WTC11 (cell line): ENCODE data around the gene NUPR1. TPM values are rescaled to one million over a fixed set of nuclear protein-coding genes. Genes with fewer than 3 reads are reported as not detected.

Experiments used
- ATAC-seq: fragments of 200-7000 bp; cut with Tn5 transposase; 2 replicates; pipeline ENCODE4 v1.10.0; 2021; ENCODE audit warnings: mild to moderate bottlenecking, moderate library complexity
- CTCF ChIA-PET: fragments of 300-600 bp; sonication (Branson Sonifier 250); formaldehyde crosslinking; loops from one replicate; lab custom pipeline; 2021; ENCODE audit warnings: antibody characterized with exemption; lab: Charles Lee
- POLR2A ChIA-PET: fragments of 350-600 bp; sonication (Branson Sonifier 250); formaldehyde crosslinking; loops from one replicate; lab custom pipeline; 2021; ENCODE audit warnings: antibody characterized with exemption; lab: Charles Lee
- DNase-seq: peaks from one replicate; pipeline ENCODE4 v3.0.0; 2021; ENCODE audit warnings: low spot score
- H3K27ac Mint-ChIP-seq: 2 replicates; pipeline ENCODE4 v1.8.0; 2021; ENCODE audit warnings: mixed read lengths
- H3K27me3 Mint-ChIP-seq: 2 replicates; pipeline ENCODE4 v1.8.0; 2021; ENCODE audit warnings: low read depth, mild to moderate bottlenecking, moderate library complexity, mixed read lengths
- H3K36me3 Mint-ChIP-seq: 2 replicates; pipeline ENCODE4 v1.8.0; 2021; ENCODE audit warnings: mixed read lengths
- H3K4me1 Mint-ChIP-seq: 2 replicates; pipeline ENCODE4 v1.8.0; 2022; ENCODE audit warnings: mixed read lengths
- H3K4me3 Mint-ChIP-seq: 2 replicates; pipeline ENCODE4 v1.8.0; 2021; ENCODE audit warnings: mild to moderate bottlenecking, moderate library complexity, mixed read lengths
- H3K9me3 Mint-ChIP-seq: 2 replicates; pipeline ENCODE4 v1.8.0; 2021; ENCODE audit warnings: mixed read lengths
- AR ChIP-seq: fragments of 250-450 bp; sonication (Bioruptor Pico); IDR thresholded peaks from 2 replicates; pipeline ENCODE4 v1.9.0; 2021; ENCODE audit warnings: mild to moderate bottlenecking
- ATF3 ChIP-seq: sonication (generic); formaldehyde crosslinking; conservative IDR thresholded peaks from 2 replicates; pipeline ENCODE4 v1.8.1; 2022; ENCODE audit warnings: mild to moderate bottlenecking, missing genetic modification reagents
- CBFB ChIP-seq: sonication (generic); formaldehyde crosslinking; IDR thresholded peaks from 2 replicates; pipeline ENCODE4 v1.8.1; 2022; ENCODE audit warnings: mild to moderate bottlenecking, low read depth, missing genetic modification reagents
- ETV6 ChIP-seq: sonication (generic); formaldehyde crosslinking; IDR thresholded peaks from 2 replicates; pipeline ENCODE4 v1.8.1; 2022; ENCODE audit warnings: mild to moderate bottlenecking, missing genetic modification reagents
- FOXK1 ChIP-seq: sonication (generic); formaldehyde crosslinking; IDR thresholded peaks from 2 replicates; pipeline ENCODE4 v1.8.0; 2022; ENCODE audit warnings: mild to moderate bottlenecking, moderate library complexity, missing genetic modification reagents
- GRHL2 ChIP-seq: fragments of 250-450 bp; sonication (Bioruptor Pico); IDR thresholded peaks from 2 replicates; pipeline ENCODE4 v1.8.0; 2022; ENCODE audit warnings: mild to moderate bottlenecking, moderate library complexity; ENCODE audit not compliant: insufficient replicate concordance, severe bottlenecking
- GTF2I ChIP-seq: fragments of 250-450 bp; sonication (Bioruptor Pico); conservative IDR thresholded peaks from 2 replicates; pipeline ENCODE4 v1.4.0; 2021; ENCODE audit warnings: mild to moderate bottlenecking
- IRF1 ChIP-seq: sonication (generic); formaldehyde crosslinking; IDR thresholded peaks from 2 replicates; pipeline ENCODE4 v1.8.0; 2023; ENCODE audit warnings: missing genetic modification reagents
- JUN ChIP-seq: sonication (generic); formaldehyde crosslinking; IDR thresholded peaks from 2 replicates; pipeline ENCODE4 v1.8.0; 2023; ENCODE audit warnings: mild to moderate bottlenecking, missing genetic modification reagents
- NFE2L1 ChIP-seq: sonication (generic); formaldehyde crosslinking; IDR thresholded peaks from 2 replicates; pipeline ENCODE4 v1.8.1; 2023; ENCODE audit warnings: missing genetic modification reagents
- OVOL2 ChIP-seq: fragments of 250-450 bp; sonication (Bioruptor Pico); IDR thresholded peaks from 2 replicates; pipeline ENCODE4 v1.9.0; 2021; ENCODE audit warnings: mild to moderate bottlenecking, borderline replicate concordance
- TEAD4 ChIP-seq: sonication (generic); formaldehyde crosslinking; IDR thresholded peaks from 2 replicates; pipeline ENCODE4 v1.8.0; 2022; ENCODE audit warnings: mild to moderate bottlenecking, missing genetic modification reagents
- TP53 ChIP-seq: sonication (generic); formaldehyde crosslinking; IDR thresholded peaks from 2 replicates; pipeline ENCODE4 v1.8.1; 2023; ENCODE audit warnings: mild to moderate bottlenecking, missing genetic modification reagents
- ZNF121 ChIP-seq: sonication (generic); formaldehyde crosslinking; IDR thresholded peaks from 2 replicates; pipeline ENCODE4 v1.8.0; 2023; ENCODE audit warnings: missing genetic modification reagents
- ZNF281 ChIP-seq: sonication (generic); formaldehyde crosslinking; IDR thresholded peaks from 2 replicates; pipeline ENCODE4 v1.8.0; 2023; ENCODE audit warnings: mild to moderate bottlenecking, missing genetic modification reagents
- ZNF416 ChIP-seq: fragments of 250-450 bp; sonication (Bioruptor Pico); IDR thresholded peaks from 2 replicates; pipeline ENCODE4 v1.9.0; 2021; ENCODE audit warnings: mild to moderate bottlenecking, inconsistent platforms
- total RNA-seq: library from RNA; stranded (reverse); gene quantifications from 3 replicates; pipeline ENCODE4 v1.2.3, GENCODE V29; 2021
- TF ChIP-seq, protein P1 (sequence below): sonication (generic); formaldehyde crosslinking; IDR thresholded peaks from 2 replicates; pipeline ENCODE4 v1.8.1; 2023; ENCODE audit warnings: mild to moderate bottlenecking, missing genetic modification reagents
- TF ChIP-seq, protein P2 (sequence below): fragments of 250-450 bp; sonication (Bioruptor Pico); IDR thresholded peaks from 2 replicates; pipeline ENCODE4 v1.8.0; 2021; ENCODE audit warnings: mild to moderate bottlenecking
- TF ChIP-seq, protein P3 (sequence below): sonication (generic); formaldehyde crosslinking; IDR thresholded peaks from 2 replicates; pipeline ENCODE4 v1.8.1; 2023; ENCODE audit warnings: mild to moderate bottlenecking, missing genetic modification reagents
- TF ChIP-seq, protein P4 (sequence below): fragments of 250-450 bp; sonication (Bioruptor Pico); IDR thresholded peaks from 2 replicates; pipeline ENCODE4 v1.9.0; 2021; ENCODE audit warnings: moderate library complexity, mild to moderate bottlenecking, inconsistent platforms, borderline replicate concordance

NUPR1 gene
- total RNA-seq, 1 experiment from 2014 or later, result 0.33 TPM

- H3K4me1 Mint-ChIP-seq, result peaks cover 27% of the 10 kb centered on the region
- DNase-seq (no peak), ATAC-seq (no peak)
- no peak overlapping the region for H3K27ac Mint-ChIP-seq
- peaks cover 16% of the 10 kb centered on the region for H3K9me3 Mint-ChIP-seq
- ChIA-PET POLR2A (no interaction called here), CTCF (no interaction called here)
- no peaks in the 10 kb centered on the region for H3K27me3 Mint-ChIP-seq
- no peak overlapping the region for H3K4me3 Mint-ChIP-seq
- H3K36me3 Mint-ChIP-seq, result peaks cover 17% of the 10 kb centered on the region
- TF ChIP-seq, protein P1, sequence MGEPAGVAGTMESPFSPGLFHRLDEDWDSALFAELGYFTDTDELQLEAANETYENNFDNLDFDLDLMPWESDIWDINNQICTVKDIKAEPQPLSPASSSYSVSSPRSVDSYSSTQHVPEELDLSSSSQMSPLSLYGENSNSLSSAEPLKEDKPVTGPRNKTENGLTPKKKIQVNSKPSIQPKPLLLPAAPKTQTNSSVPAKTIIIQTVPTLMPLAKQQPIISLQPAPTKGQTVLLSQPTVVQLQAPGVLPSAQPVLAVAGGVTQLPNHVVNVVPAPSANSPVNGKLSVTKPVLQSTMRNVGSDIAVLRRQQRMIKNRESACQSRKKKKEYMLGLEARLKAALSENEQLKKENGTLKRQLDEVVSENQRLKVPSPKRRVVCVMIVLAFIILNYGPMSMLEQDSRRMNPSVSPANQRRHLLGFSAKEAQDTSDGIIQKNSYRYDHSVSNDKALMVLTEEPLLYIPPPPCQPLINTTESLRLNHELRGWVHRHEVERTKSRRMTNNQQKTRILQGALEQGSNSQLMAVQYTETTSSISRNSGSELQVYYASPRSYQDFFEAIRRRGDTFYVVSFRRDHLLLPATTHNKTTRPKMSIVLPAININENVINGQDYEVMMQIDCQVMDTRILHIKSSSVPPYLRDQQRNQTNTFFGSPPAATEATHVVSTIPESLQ, result no peak
- TF ChIP-seq CBFB (CRISPR knock-in tag), result no peak
- TF ChIP-seq ZNF121 (CRISPR knock-in tag), result no peak
- TF ChIP-seq NFE2L1 (CRISPR knock-in tag), result no peak
Measured at GRCh38 chr16:28569968-28570752, 31.4 kb upstream of the NUPR1 start.

GRCh38 chr16:28569021-28569420 is 30.2 kb upstream of the NUPR1 start:
- TF ChIP-seq, protein P2, sequence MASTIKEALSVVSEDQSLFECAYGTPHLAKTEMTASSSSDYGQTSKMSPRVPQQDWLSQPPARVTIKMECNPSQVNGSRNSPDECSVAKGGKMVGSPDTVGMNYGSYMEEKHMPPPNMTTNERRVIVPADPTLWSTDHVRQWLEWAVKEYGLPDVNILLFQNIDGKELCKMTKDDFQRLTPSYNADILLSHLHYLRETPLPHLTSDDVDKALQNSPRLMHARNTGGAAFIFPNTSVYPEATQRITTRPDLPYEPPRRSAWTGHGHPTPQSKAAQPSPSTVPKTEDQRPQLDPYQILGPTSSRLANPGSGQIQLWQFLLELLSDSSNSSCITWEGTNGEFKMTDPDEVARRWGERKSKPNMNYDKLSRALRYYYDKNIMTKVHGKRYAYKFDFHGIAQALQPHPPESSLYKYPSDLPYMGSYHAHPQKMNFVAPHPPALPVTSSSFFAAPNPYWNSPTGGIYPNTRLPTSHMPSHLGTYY (CRISPR knock-in tag), result no peak
- TF ChIP-seq IRF1 (CRISPR knock-in tag) (no peak), AR (CRISPR knock-in tag) (no peak), FOXK1 (CRISPR knock-in tag) (no peak), GRHL2 (CRISPR knock-in tag) (no peak), ATF3 (CRISPR knock-in tag) (no peak), NFE2L1 (CRISPR knock-in tag) (no peak), ETV6 (no peak), TP53 (CRISPR knock-in tag) (no peak), GTF2I (CRISPR knock-in tag) (no peak), OVOL2 (no peak), ZNF281 (CRISPR knock-in tag) (no peak), ZNF416 (no peak), TEAD4 (no peak), JUN (CRISPR knock-in tag) (no peak)
- TF ChIP-seq, protein P3, sequence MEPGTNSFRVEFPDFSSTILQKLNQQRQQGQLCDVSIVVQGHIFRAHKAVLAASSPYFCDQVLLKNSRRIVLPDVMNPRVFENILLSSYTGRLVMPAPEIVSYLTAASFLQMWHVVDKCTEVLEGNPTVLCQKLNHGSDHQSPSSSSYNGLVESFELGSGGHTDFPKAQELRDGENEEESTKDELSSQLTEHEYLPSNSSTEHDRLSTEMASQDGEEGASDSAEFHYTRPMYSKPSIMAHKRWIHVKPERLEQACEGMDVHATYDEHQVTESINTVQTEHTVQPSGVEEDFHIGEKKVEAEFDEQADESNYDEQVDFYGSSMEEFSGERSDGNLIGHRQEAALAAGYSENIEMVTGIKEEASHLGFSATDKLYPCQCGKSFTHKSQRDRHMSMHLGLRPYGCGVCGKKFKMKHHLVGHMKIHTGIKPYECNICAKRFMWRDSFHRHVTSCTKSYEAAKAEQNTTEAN, result no peak
- TF ChIP-seq, protein P4, sequence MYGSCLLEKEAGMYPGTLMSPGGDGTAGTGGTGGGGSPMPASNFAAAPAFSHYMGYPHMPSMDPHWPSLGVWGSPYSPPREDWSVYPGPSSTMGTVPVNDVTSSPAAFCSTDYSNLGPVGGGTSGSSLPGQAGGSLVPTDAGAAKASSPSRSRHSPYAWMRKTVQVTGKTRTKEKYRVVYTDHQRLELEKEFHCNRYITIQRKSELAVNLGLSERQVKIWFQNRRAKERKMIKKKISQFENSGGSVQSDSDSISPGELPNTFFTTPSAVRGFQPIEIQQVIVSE (CRISPR knock-in tag), result no peak
- ATAC-seq (no peak), DNase-seq (no peak)
- Mint-ChIP-seq H3K4me1 (peaks cover 18% of the 10 kb centered on the region), H3K4me3 (no peak overlapping the region), H3K27me3 (no peaks in the 10 kb centered on the region), H3K9me3 (peaks cover 16% of the 10 kb centered on the region), H3K27ac (no peak overlapping the region), H3K36me3 (peaks cover 17% of the 10 kb centered on the region)
- ChIA-PET CTCF (no interaction called here), POLR2A (no interaction called here)
